OCI-LY7 (cell line): ENCODE data around the gene DAB1.

Experiments
- EZH2phosphoT487 ChIP-seq: fragments of 200-600 bp; sonication (generic); IDR thresholded peaks from 2 replicates; pipeline ENCODE4 v1.6.1; 2018; ENCODE audit warnings: low read depth, borderline replicate concordance, mild to moderate bottlenecking, mixed run types, antibody characterized with exemption, low read length, moderate library complexity, mixed read lengths
- TF ChIP-seq, protein P1 (sequence below): fragments of 200-600 bp; sonication (generic); conservative IDR thresholded peaks from 2 replicates; pipeline ENCODE4 v1.5.1; 2014; ENCODE audit warnings: mild to moderate bottlenecking, antibody characterized with exemption, low read length, moderate library complexity, mixed read lengths

DNA sequence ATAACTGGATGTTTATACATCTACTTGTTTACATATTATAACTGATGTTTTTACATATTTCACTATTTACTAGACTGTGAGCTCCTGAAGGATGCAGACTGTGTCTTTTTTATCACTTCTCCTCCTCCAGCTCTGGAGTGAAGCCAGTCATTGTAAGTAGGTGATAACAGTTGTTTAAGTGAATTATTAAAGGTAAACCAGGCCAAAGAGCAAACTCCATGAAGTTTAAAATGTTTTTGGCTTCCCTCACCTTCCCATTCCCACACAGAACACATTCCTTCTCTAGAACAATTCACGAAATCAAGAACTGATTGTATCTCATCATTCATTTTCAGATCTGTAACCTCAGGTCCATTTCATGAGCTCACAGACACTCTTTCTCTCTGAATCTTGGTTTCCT is 98.3 kb downstream of the DAB1 start:
- TF ChIP-seq, protein P1, sequence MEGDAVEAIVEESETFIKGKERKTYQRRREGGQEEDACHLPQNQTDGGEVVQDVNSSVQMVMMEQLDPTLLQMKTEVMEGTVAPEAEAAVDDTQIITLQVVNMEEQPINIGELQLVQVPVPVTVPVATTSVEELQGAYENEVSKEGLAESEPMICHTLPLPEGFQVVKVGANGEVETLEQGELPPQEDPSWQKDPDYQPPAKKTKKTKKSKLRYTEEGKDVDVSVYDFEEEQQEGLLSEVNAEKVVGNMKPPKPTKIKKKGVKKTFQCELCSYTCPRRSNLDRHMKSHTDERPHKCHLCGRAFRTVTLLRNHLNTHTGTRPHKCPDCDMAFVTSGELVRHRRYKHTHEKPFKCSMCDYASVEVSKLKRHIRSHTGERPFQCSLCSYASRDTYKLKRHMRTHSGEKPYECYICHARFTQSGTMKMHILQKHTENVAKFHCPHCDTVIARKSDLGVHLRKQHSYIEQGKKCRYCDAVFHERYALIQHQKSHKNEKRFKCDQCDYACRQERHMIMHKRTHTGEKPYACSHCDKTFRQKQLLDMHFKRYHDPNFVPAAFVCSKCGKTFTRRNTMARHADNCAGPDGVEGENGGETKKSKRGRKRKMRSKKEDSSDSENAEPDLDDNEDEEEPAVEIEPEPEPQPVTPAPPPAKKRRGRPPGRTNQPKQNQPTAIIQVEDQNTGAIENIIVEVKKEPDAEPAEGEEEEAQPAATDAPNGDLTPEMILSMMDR: no peak
- no peak for TF ChIP-seq EZH2phosphoT487
